Measurements from ENCODE around the gene TMEM120A. TPM values are rescaled to one million over a fixed set of nuclear protein-coding genes. Genes with fewer than 3 reads are reported as not detected.
A peak's percentile ranks its signal among the peaks of the same experiment; 100 is the strongest.

The TMEM120A gene
- total RNA-seq, 1 donor from 2014 or later = 163 TPM

- Histone ChIP-seq H3K27me3 (ENCODE audit: low read depth) (no peaks in the 10 kb centered on the region), H3K27ac (replicated peaks) (peak overlapping the region; percentile 89), H3K9me3 (replicated peaks) (no peaks in the 10 kb centered on the region), H3K4me1 (peaks cover 70% of the 10 kb centered on the region), H3K36me3 (peaks cover 10% of the 10 kb centered on the region), H3K4me3 (peak overlapping the region; percentile 18)
- intact Hi-C loops (cut with micrococcal nuclease) = no loop called here
- no peak for DNase-seq
- TF ChIP-seq, protein P1, sequence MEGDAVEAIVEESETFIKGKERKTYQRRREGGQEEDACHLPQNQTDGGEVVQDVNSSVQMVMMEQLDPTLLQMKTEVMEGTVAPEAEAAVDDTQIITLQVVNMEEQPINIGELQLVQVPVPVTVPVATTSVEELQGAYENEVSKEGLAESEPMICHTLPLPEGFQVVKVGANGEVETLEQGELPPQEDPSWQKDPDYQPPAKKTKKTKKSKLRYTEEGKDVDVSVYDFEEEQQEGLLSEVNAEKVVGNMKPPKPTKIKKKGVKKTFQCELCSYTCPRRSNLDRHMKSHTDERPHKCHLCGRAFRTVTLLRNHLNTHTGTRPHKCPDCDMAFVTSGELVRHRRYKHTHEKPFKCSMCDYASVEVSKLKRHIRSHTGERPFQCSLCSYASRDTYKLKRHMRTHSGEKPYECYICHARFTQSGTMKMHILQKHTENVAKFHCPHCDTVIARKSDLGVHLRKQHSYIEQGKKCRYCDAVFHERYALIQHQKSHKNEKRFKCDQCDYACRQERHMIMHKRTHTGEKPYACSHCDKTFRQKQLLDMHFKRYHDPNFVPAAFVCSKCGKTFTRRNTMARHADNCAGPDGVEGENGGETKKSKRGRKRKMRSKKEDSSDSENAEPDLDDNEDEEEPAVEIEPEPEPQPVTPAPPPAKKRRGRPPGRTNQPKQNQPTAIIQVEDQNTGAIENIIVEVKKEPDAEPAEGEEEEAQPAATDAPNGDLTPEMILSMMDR (IDR thresholded peaks at IDR 0.05; ENCODE audit: borderline replicate concordance) = no peak
Measured at GRCh38 chr7:75963381-75963995, 30.9 kb downstream of the TMEM120A start.

- peaks cover 17% of the 10 kb centered on the region for H3K36me3 ChIP-seq
- peak overlapping the region; percentile 89 for H3K27ac ChIP-seq (replicated peaks)
- DNase-seq = no peak
- no peaks in the 10 kb centered on the region for H3K27me3 ChIP-seq (ENCODE audit: low read depth)
- intact Hi-C loops (cut with micrococcal nuclease) = no loop called here
- peak overlapping the region; percentile 18 for H3K4me3 ChIP-seq
- peaks cover 63% of the 10 kb centered on the region for H3K4me1 ChIP-seq
- H3K9me3 ChIP-seq (replicated peaks) = no peaks in the 10 kb centered on the region
- TF ChIP-seq, protein P1 (IDR thresholded peaks at IDR 0.05; ENCODE audit: borderline replicate concordance) = no peak
Measured at GRCh38 chr7:75962607-75963380, 31.6 kb downstream of the TMEM120A start.

- no peak for DNase-seq
- TF ChIP-seq, protein P1 (IDR thresholded peaks at IDR 0.05; ENCODE audit: borderline replicate concordance) = no peak
- Histone ChIP-seq H3K27ac (replicated peaks) (peak overlapping the region; percentile 89), H3K27me3 (ENCODE audit: low read depth) (no peaks in the 10 kb centered on the region), H3K9me3 (replicated peaks) (no peaks in the 10 kb centered on the region), H3K4me3 (no peak overlapping the region), H3K36me3 (peaks cover 26% of the 10 kb centered on the region), H3K4me1 (peaks cover 58% of the 10 kb centered on the region)
- intact Hi-C loops (cut with micrococcal nuclease) = no loop called here
Measured at GRCh38 chr7:75961218-75961617, 33.2 kb downstream of the TMEM120A start.

- no peak for DNase-seq
Measured at GRCh38 chr7:75960372-75960771, 34.0 kb downstream of the TMEM120A start.

DNA sequence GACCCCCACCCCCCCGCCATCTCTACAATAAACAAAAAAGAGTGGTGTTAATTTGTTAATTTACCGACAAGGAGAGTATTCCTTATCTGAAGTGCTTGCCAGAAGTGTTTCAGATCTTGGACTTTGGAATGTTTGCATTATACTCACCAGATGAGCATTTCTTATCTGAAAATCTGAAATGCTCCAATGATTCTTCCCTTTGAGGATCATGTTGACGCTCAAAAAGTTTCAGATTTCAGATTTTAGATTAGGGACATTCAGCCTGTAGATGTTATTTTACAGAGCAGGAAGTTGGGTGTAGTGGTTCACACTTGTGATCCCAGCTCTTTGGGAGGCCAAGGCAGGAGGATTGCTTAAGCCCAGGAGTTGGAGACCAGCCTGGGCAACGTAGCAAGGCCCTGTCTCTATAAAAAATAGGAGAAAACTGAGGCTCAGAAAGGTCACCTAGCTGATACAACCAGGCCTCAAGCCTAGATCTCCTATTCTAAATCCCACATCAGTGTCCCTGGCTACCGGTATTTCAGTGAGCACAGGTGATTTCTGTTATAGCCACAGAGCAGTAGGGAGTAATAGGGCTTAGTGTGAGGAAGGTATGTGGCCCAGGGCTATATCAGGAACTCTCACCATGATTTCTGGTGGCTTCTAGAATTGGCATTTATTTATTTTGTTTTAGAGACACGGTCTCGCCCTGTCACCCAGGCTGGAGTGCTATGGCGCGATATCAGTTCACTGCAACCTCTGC lies 35.4 kb downstream of the TMEM120A start:
- intact Hi-C loops (cut with micrococcal nuclease) = no loop called here
- no peak for DNase-seq
- H3K27me3 ChIP-seq (ENCODE audit: low read depth) = no peaks in the 10 kb centered on the region

More at GRCh38 chr7:75960372-75960771, 34.0 kb downstream of the TMEM120A start:
- H3K36me3 ChIP-seq = peaks cover 34% of the 10 kb centered on the region
- no peak overlapping the region for H3K4me3 ChIP-seq
- no peak overlapping the region for H3K27ac ChIP-seq (replicated peaks)
- H3K4me1 ChIP-seq = peaks cover 49% of the 10 kb centered on the region
- no peaks in the 10 kb centered on the region for H3K9me3 ChIP-seq (replicated peaks)
- H3K27me3 ChIP-seq (ENCODE audit: low read depth) = no peaks in the 10 kb centered on the region
- intact Hi-C loops (cut with micrococcal nuclease) = no loop called here
- TF ChIP-seq, protein P1 (IDR thresholded peaks at IDR 0.05; ENCODE audit: borderline replicate concordance) = no peak

More for the DNA sequence above, 35.4 kb downstream of the TMEM120A start:
- peaks cover 40% of the 10 kb centered on the region for H3K4me1 ChIP-seq
- no peaks in the 10 kb centered on the region for H3K9me3 ChIP-seq (replicated peaks)
- no peak overlapping the region for H3K4me3 ChIP-seq
- TF ChIP-seq, protein P1 (IDR thresholded peaks at IDR 0.05; ENCODE audit: borderline replicate concordance) = no peak
- H3K36me3 ChIP-seq = peaks cover 45% of the 10 kb centered on the region
- H3K27ac ChIP-seq (replicated peaks) = no peak overlapping the region
